ENCODE results near the gene DIAPH2.

GRCh38 chrX:97009391-97009790 is 324.7 kb downstream of the DIAPH2 start:
- TF ChIP-seq CTCF (IDR thresholded peaks at IDR 0.05) (no peak), POLR2A (IDR thresholded peaks at IDR 0.05) (no peak)
